Esophagus squamous epithelium (tissue), 5 donors: ENCODE results near the gene GLIS1. TPM values are rescaled to one million over a fixed set of nuclear protein-coding genes. Genes with fewer than 3 reads are reported as not detected.

Experiments
- DNase-seq: peaks from one replicate; lab custom pipeline; 2025; lab: John Stamatoyannopoulos, UW
- H3K27ac ChIP-seq, 4 donors: fragments of 200-600 bp; sonication (generic); one replicate each; pipeline ENCODE4 v1.5.1; 2016 to 2019; ENCODE audit warnings: mild to moderate bottlenecking in 1 of 4
- H3K27me3 ChIP-seq, 4 donors: fragments of 200-600 bp; sonication (generic); 1 replicate in 3 of 4; 2 replicates in 1 of 4; pipeline versions ENCODE4 v1.5.1 to v1.6.0; 2017 to 2021; ENCODE audit warnings: antibody characterized with exemption in 1 of 4
- H3K36me3 ChIP-seq, 3 donors: fragments of 200-600 bp; sonication (generic); one replicate each; pipeline ENCODE4 v1.5.1; 2016 to 2019
- H3K4me1 ChIP-seq, 3 donors: fragments of 200-600 bp; sonication (generic); one replicate each; pipeline ENCODE4 v1.5.1; 2017 to 2019
- H3K4me3 ChIP-seq, 4 donors: fragments of 200-600 bp; sonication (generic); 1 replicate in 3 of 4; 2 replicates in 1 of 4; pipeline ENCODE4 v1.5.1; 2016 to 2019; ENCODE audit warnings: mild to moderate bottlenecking in 2 of 4, moderate library complexity in 1 of 4
- H3K9me3 ChIP-seq, 3 donors: fragments of 200-600 bp; sonication (generic); one replicate each; pipeline ENCODE4 v1.5.1; 2016 to 2019
- POLR2A ChIP-seq, 4 donors: fragments of 450-650 bp; IDR thresholded peaks; one replicate each; pipeline ENCODE4 v1.6.1; 2017; ENCODE audit warnings: antibody characterized with exemption in 4 of 4, mild to moderate bottlenecking in 4 of 4, moderate library complexity in 3 of 4
- WGBS, 2 donors: methylation state at CpG; one replicate each; pipeline ENCODE4 v1.1.5; 2018; 5-methylcytosine and 5-hydroxymethylcytosine counted together
- intact Hi-C: fragments of 100-400 bp; cut with DNase I; formaldehyde crosslinking; loops from one replicate; pipeline ENCODE4 v1.15.0; 2022
- total RNA-seq, 4 donors: library from RNA; depleted of rRNA; stranded (reverse); fragments of >200 nt; gene quantifications; one replicate each; pipeline ENCODE4 v1.1.0, GENCODE V29; 2016
- TF ChIP-seq, protein P1 (sequence below), 6 experiments: fragments of 450-650 bp in 4 of 6; fragments of 200-600 bp in 2 of 6; sonication (generic) in 2 of 6; IDR thresholded peaks; one replicate each; pipeline ENCODE4 v1.5.1; 2016 to 2019; ENCODE audit warnings: antibody characterized with exemption in 6 of 6, mild to moderate bottlenecking in 4 of 6, moderate library complexity in 4 of 6
- donor health status: DM: yes; HTN: yes; CAD: no.

GLIS1 gene
- total RNA-seq, 4 donors from 2014 or later: 0.57 TPM; not detected in 3

DNA sequence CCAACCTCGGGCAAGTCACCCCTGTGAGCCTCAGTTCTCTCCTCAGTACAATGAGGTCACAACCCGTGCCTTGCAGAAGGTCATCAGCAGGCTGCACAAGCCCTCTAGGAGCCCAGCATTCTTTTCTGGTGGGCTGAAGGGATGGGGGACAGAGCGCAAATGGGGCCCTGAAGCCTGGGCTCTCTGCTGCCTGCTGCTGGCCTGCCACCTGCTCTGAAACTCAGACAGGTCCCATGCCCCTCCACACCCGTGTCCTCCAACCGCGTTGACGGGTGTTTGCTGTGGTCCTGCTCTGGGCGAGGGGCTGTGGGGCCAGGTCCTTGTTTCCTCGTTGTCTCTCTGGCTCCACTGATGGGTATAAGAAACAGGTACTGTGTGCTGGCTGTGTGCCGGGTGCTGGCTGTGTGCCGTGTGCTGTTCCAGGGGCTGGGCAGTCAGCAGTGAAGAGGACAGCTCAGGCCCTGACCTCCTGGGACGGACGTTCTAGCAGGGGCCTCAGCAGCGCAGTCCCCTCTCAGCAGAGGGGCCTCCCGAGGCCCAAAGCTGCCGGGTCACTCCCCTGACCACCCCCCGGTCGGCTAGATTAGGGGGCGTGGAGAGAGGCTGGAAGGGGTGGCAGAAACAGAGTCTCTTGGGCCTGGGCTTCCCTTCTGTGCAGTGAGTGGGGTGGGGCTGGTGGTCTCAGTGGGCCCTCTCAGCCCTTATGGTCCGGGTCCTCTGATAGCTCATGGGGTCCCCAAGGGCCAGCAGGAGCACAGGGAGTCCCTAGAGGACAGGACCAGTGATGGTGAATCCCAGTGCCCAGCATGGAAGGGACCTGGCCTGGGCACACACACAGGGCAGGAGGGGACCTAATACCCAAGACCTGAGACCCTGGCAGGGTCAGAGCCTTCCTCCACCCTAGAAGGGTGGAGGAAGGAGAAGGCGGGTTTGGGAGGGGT lies 237.6 kb downstream of the GLIS1 start:
- H3K27me3 ChIP-seq: peaks cover 0 to 41% (median 0%) of the 10 kb centered on the region in 4 donors
- no peak overlapping the region for H3K27ac ChIP-seq
- intact Hi-C loops: no loop called here
- WGBS, 2 donors: 60 to 87% methylated on average over 1 to 3 of the region's 21 CpGs
- DNase-seq: no peak
- H3K36me3 ChIP-seq: no peaks in the 10 kb centered on the region
- TF ChIP-seq, protein P1, sequence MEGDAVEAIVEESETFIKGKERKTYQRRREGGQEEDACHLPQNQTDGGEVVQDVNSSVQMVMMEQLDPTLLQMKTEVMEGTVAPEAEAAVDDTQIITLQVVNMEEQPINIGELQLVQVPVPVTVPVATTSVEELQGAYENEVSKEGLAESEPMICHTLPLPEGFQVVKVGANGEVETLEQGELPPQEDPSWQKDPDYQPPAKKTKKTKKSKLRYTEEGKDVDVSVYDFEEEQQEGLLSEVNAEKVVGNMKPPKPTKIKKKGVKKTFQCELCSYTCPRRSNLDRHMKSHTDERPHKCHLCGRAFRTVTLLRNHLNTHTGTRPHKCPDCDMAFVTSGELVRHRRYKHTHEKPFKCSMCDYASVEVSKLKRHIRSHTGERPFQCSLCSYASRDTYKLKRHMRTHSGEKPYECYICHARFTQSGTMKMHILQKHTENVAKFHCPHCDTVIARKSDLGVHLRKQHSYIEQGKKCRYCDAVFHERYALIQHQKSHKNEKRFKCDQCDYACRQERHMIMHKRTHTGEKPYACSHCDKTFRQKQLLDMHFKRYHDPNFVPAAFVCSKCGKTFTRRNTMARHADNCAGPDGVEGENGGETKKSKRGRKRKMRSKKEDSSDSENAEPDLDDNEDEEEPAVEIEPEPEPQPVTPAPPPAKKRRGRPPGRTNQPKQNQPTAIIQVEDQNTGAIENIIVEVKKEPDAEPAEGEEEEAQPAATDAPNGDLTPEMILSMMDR (IDR thresholded peaks at IDR 0.05): no peak
- no peak for TF ChIP-seq POLR2A (IDR thresholded peaks at IDR 0.05)
- no peaks in the 10 kb centered on the region for H3K4me1 ChIP-seq
- no peaks in the 10 kb centered on the region for H3K9me3 ChIP-seq
- no peak overlapping the region for H3K4me3 ChIP-seq

DNA sequence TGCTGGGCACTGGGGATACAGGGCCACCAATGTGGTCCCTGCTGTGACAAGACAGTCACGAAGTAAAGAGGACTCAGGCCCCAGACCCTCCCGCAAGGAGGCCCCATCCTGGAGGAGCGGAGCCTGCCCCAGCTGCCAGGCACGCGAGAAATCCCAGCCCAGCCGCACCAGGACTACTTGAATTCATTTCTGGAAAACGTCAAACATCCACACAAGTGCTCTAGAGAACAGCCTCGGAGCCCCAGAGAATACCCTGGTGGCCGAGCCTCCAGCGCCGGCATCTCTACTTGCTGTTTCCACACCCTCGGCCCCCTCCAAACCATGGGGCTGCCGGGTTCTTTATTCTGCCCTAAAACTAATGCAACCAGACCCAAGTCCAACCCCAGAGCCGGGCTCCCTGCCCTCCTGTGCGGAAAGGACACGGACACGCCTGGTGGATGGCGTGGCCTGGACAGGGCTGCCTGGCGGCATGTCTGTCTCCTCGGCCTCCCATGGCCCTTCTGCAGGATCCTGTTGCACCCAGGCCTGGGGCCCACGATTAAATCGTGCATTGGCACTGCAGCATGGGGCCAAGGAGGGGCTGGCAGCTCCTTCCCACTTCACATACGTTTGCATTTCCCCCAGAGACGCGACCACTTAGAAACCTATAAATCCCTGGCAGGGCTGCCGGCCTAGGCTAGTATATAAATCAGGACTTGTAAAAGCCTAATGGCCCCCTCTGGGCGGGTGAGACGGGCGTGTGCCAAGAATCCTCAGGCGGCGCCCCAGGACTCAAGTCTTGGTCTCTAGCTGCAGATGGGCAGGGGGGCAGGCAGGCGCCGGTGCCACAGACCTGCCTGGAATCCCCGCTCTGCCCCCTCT lies 238.5 kb downstream of the GLIS1 start:
- no peak for TF ChIP-seq POLR2A (IDR thresholded peaks at IDR 0.05)
- TF ChIP-seq, protein P1 (IDR thresholded peaks at IDR 0.05): no peak
- H3K27me3 ChIP-seq: peaks cover 0 to 41% (median 0%) of the 10 kb centered on the region in 4 donors
- intact Hi-C loops: no loop called here
- H3K9me3 ChIP-seq: no peaks in the 10 kb centered on the region
- H3K27ac ChIP-seq: no peak overlapping the region
- no peak for DNase-seq
- no peaks in the 10 kb centered on the region for H3K4me1 ChIP-seq
- 62 to 79% methylated on average over 4 to 10 of the region's 34 CpGs for WGBS, 2 donors
- H3K36me3 ChIP-seq: no peaks in the 10 kb centered on the region
- H3K4me3 ChIP-seq: no peak overlapping the region

DNA sequence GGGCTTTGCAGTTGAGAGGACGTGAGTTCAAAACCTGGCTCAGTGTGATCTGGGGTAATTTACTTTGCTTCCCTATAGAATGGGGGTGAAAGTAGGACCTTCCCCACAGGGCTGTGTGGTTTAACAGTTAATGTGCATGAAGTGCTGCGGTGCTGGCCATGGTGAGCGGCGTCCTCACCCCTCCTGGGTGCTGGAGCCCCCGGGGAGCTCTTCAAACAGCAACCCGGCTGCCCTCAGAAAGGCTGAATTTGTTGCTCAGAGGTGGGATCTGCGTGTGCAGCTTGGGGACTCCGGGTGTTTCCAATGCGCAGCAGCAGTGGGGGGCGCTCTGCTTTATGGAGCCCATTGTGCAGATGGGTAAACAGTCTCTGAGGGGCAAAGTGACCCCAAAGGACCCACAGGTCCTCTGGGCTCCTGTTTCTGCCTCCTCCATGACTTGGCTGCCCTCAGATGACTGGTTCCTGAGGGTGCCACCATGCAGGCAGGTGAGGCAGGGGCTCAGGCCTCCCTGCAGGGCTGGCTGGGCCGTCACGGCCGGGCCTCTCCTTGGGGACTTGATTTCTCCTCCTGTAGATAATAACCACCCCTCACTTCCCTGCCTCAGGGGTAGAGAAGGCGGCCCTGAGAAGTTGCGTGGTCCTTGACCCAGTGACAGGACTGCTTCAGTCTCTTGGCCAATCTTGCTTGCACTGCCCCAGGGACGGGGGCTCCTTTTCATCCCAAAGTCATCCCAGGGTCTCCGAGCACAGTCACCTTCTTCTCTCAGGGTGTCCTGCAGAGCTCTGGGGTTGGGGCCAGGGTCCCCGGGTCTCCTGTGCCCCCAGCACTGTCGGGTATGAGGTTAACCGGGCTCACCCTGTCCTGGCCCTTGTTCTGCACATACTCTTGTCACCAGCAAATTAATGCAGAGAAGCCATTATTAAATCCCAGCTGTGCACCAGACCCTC lies 239.4 kb downstream of the GLIS1 start:
- Histone ChIP-seq H3K36me3 (no peaks in the 10 kb centered on the region), H3K9me3 (no peaks in the 10 kb centered on the region), H3K27ac (no peak overlapping the region), H3K27me3 (peaks cover 0 to 41% (median 0%) of the 10 kb centered on the region in 4 donors), H3K4me3 (no peak overlapping the region), H3K4me1 (no peaks in the 10 kb centered on the region)
- no peak for TF ChIP-seq POLR2A (IDR thresholded peaks at IDR 0.05)
- TF ChIP-seq, protein P1 (IDR thresholded peaks at IDR 0.05): no peak
- WGBS, 2 donors: 74 to 75% methylated on average over 7 to 10 of the region's 20 CpGs
- DNase-seq: no peak
- intact Hi-C loops: no loop called here

DNA sequence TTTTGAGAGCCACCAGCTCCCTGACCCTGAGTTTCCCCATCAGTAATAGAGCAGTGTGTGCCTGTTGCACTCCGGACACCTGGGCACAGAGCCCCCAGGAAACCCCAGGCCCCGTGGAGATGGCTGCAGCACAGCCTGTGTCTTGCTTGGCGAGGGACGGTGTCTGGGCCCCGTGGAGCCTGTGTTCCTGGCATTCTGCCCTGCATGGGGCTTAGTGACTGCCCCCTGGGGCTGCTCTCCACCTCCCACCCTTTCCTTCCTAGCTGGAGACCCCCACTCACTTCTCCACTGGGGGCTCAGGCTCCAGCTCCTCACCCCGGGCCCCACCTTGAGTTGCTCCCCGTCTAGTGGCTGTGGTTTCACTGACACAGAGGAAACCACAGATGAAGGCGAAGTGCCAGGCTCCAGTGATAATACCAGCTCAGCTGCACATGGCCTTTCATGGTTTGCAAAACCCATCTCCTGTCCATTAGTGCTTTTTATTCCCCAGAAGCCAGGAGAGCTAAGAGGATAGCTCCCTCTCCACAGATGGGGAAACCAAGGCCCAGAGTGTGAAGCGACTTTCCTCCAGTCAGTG lies 240.3 kb downstream of the GLIS1 start:
- intact Hi-C loops: no loop called here
- H3K27ac ChIP-seq: no peak overlapping the region
- no peak for TF ChIP-seq POLR2A (IDR thresholded peaks at IDR 0.05)
- TF ChIP-seq, protein P1 (IDR thresholded peaks at IDR 0.05): no peak
- DNase-seq: no peak
- 48 to 52% methylated on average over 3 to 6 of the region's 9 CpGs for WGBS, 2 donors
- no peaks in the 10 kb centered on the region for H3K36me3 ChIP-seq
- H3K27me3 ChIP-seq: peaks cover 0 to 41% (median 0%) of the 10 kb centered on the region in 4 donors
- no peaks in the 10 kb centered on the region for H3K9me3 ChIP-seq
- no peak overlapping the region for H3K4me3 ChIP-seq
- H3K4me1 ChIP-seq: no peaks in the 10 kb centered on the region
